Astrocyte (in vitro differentiated cells and primary cell): ENCODE results near the gene ART5. TPM values are rescaled to one million over a fixed set of nuclear protein-coding genes. Genes with fewer than 3 reads are reported as not detected.

Experiments used
- DNase-seq: peaks from one replicate; pipeline ENCODE4 v3.0.0-alpha.2; 2010; ENCODE audit warnings: low read depth
- FAIRE-seq: peaks from 2 replicates; lab custom pipeline; 2011; peaks lifted over from hg19 to GRCh38; lab: Jason Lieb, UNC
- H2AFZ ChIP-seq: 2 replicates; pipeline ENCODE4 v1.6.0; 2012; ENCODE audit warnings: low read depth, low read length, inconsistent platforms
- H3K27ac ChIP-seq: 2 replicates; pipeline ENCODE4 v1.5.1; 2011; ENCODE audit warnings: low read depth, low read length, inconsistent platforms
- H3K27me3 ChIP-seq: 2 replicates; pipeline ENCODE4 v1.6.0; 2011; ENCODE audit warnings: low read length, inconsistent platforms; ENCODE audit not compliant: insufficient read depth
- H3K36me3 ChIP-seq: 2 replicates; pipeline ENCODE4 v1.5.1; 2011; ENCODE audit warnings: low read length, inconsistent platforms; ENCODE audit not compliant: insufficient read depth
- H3K4me1 ChIP-seq: 2 replicates; pipeline ENCODE4 v1.5.1; 2011; ENCODE audit warnings: low read length, inconsistent platforms; ENCODE audit not compliant: insufficient read depth
- H3K4me2 ChIP-seq: 2 replicates; pipeline ENCODE4 v1.6.0; 2012; ENCODE audit warnings: low read length, inconsistent platforms
- H3K4me3 ChIP-seq: 2 replicates; pipeline ENCODE4 v1.5.1; 2011; ENCODE audit warnings: low read depth, mild to moderate bottlenecking, low read length, inconsistent platforms; ENCODE audit not compliant: insufficient read depth
- H3K79me2 ChIP-seq: 2 replicates; pipeline ENCODE4 v1.6.0; 2012; ENCODE audit warnings: mild to moderate bottlenecking, low read length, inconsistent platforms; ENCODE audit not compliant: insufficient read depth
- H3K9ac ChIP-seq: 2 replicates; pipeline ENCODE4 v1.6.0; 2012; ENCODE audit warnings: mild to moderate bottlenecking, low read length, inconsistent platforms
- H3K9me3 ChIP-seq: 2 replicates; pipeline ENCODE4 v1.5.1; 2012; ENCODE audit warnings: low read depth, mild to moderate bottlenecking, low read length, inconsistent platforms; ENCODE audit not compliant: insufficient read depth
- H4K20me1 ChIP-seq: 2 replicates; pipeline ENCODE4 v1.6.0; 2012; ENCODE audit warnings: low read length, inconsistent platforms; ENCODE audit not compliant: insufficient read depth
- H3K27ac Mint-ChIP-seq: one replicate; pipeline ENCODE4 v1.8.0; 2021; ENCODE audit warnings: mild to moderate bottlenecking, mixed read lengths; ENCODE audit not compliant: unreplicated experiment
- H3K27me3 Mint-ChIP-seq: one replicate; pipeline ENCODE4 v1.8.0; 2021; ENCODE audit warnings: low read depth, mixed read lengths; ENCODE audit not compliant: unreplicated experiment
- H3K36me3 Mint-ChIP-seq: one replicate; pipeline ENCODE4 v1.8.0; 2021; ENCODE audit warnings: low read depth, mixed read lengths; ENCODE audit not compliant: unreplicated experiment
- H3K4me1 Mint-ChIP-seq: one replicate; pipeline ENCODE4 v1.8.0; 2021; ENCODE audit warnings: low read depth, mixed read lengths; ENCODE audit not compliant: unreplicated experiment
- H3K4me3 Mint-ChIP-seq: one replicate; pipeline ENCODE4 v1.8.0; 2021; ENCODE audit warnings: mild to moderate bottlenecking, moderate library complexity, mixed read lengths; ENCODE audit not compliant: unreplicated experiment
- H3K9me3 Mint-ChIP-seq: one replicate; pipeline ENCODE4 v1.8.0; 2021; ENCODE audit warnings: mild to moderate bottlenecking, mixed read lengths; ENCODE audit not compliant: unreplicated experiment
- EZH2 ChIP-seq: IDR thresholded peaks from 2 replicates; pipeline ENCODE4 v1.6.1; 2012; ENCODE audit warnings: mild to moderate bottlenecking, low read length, inconsistent platforms; ENCODE audit not compliant: insufficient read depth
- total RNA-seq: library from RNA; stranded (reverse); gene quantifications from 2 replicates; pipeline ENCODE4 v1.2.1, GENCODE V29; 2021
- TF ChIP-seq, protein P1 (sequence below): IDR thresholded peaks from 2 replicates; pipeline ENCODE4 v1.5.1; 2011; ENCODE audit warnings: low read depth, mild to moderate bottlenecking, inconsistent platforms, low read length, moderate library complexity; ENCODE audit not compliant: insufficient read depth

The ART5 gene
- total RNA-seq, 1 donor from 2014 or later: 4.1 TPM

DNA sequence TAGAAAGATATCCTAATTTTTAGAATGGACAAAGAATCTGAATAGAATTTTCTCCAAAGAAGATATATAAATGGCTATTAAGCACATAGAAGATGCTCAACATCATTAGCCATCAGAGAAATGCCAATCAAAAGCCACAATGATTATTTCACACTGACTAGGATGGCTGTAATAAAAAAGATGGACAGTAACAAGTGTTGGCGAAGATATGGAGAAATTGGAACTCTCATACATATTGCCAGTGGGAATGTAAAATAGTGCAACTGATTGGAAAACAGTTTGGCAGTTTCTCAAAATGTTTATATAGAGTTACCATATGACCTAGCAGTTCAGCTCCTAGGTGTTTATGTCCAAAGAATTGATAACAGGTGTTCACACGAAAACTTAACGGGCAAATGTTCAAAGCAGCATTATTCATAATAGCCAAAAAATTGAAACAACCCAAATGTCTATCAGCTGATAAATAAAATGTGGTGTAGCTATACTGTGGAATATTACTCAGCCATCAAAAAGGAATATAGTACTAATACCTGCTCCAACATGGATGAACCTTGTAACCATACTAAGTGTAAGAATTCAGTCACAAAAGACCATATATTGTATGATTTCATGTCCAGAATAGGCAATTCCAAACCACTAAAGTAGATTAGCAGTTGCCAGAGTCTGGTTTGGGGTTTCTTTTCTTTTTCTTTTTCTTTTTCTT is 29.7 kb downstream of the ART5 start:
- Mint-ChIP-seq H3K4me3 (no peak overlapping the region), H3K27me3 (peaks cover 9% of the 10 kb centered on the region), H3K4me1 (peaks cover 8% of the 10 kb centered on the region), H3K9me3 (no peaks in the 10 kb centered on the region), H3K36me3 (no peaks in the 10 kb centered on the region), H3K27ac (no peak overlapping the region)
- Histone ChIP-seq H3K9me3 (no peaks in the 10 kb centered on the region), H4K20me1 (no peaks in the 10 kb centered on the region), H3K9ac (no peak overlapping the region), H3K79me2 (no peaks in the 10 kb centered on the region), H3K4me2 (no peak overlapping the region), H3K27me3 (no peaks in the 10 kb centered on the region), H2AFZ (no peak overlapping the region), H3K36me3 (no peaks in the 10 kb centered on the region), H3K4me1 (no peaks in the 10 kb centered on the region), H3K27ac (no peak overlapping the region), H3K4me3 (no peak overlapping the region)
- TF ChIP-seq EZH2: no peak
- DNase-seq (no peak), FAIRE-seq (no peak)

DNA sequence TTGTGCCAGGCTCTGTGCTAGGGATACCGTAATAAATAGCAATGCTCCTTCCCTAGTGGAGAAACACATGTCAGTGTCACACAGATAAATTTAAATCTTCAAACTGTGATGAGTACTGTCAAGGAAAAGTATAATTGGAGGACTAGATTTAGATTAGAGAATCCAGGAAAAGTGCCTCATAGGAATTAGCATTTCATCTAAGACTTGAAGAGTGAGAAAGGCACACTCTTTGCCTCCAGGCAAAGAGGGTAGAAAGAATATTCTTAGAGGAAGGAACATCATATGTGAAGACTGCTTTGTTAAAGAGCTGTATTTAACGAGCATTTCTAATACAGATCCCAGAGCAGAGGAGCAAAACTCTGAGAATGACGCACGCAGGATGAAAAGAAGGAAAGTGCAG is 30.9 kb downstream of the ART5 start:
- H3K27ac Mint-ChIP-seq: no peak overlapping the region
- TF ChIP-seq, protein P1, sequence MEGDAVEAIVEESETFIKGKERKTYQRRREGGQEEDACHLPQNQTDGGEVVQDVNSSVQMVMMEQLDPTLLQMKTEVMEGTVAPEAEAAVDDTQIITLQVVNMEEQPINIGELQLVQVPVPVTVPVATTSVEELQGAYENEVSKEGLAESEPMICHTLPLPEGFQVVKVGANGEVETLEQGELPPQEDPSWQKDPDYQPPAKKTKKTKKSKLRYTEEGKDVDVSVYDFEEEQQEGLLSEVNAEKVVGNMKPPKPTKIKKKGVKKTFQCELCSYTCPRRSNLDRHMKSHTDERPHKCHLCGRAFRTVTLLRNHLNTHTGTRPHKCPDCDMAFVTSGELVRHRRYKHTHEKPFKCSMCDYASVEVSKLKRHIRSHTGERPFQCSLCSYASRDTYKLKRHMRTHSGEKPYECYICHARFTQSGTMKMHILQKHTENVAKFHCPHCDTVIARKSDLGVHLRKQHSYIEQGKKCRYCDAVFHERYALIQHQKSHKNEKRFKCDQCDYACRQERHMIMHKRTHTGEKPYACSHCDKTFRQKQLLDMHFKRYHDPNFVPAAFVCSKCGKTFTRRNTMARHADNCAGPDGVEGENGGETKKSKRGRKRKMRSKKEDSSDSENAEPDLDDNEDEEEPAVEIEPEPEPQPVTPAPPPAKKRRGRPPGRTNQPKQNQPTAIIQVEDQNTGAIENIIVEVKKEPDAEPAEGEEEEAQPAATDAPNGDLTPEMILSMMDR: no peak
- no peak for TF ChIP-seq EZH2
- Histone ChIP-seq H3K79me2 (no peaks in the 10 kb centered on the region), H3K9ac (no peak overlapping the region), H3K4me1 (no peaks in the 10 kb centered on the region), H3K4me3 (no peak overlapping the region), H3K27me3 (no peaks in the 10 kb centered on the region), H3K27ac (no peak overlapping the region), H4K20me1 (no peaks in the 10 kb centered on the region), H3K36me3 (no peaks in the 10 kb centered on the region), H3K4me2 (no peak overlapping the region), H3K9me3 (no peaks in the 10 kb centered on the region), H2AFZ (no peak overlapping the region)
- H3K9me3 Mint-ChIP-seq: no peaks in the 10 kb centered on the region
- H3K36me3 Mint-ChIP-seq: no peaks in the 10 kb centered on the region
- FAIRE-seq (no peak), DNase-seq (no peak)
- peaks cover under 1% of the 10 kb centered on the region for H3K4me1 Mint-ChIP-seq
- H3K4me3 Mint-ChIP-seq: no peak overlapping the region
- H3K27me3 Mint-ChIP-seq: peaks cover 9% of the 10 kb centered on the region

DNA sequence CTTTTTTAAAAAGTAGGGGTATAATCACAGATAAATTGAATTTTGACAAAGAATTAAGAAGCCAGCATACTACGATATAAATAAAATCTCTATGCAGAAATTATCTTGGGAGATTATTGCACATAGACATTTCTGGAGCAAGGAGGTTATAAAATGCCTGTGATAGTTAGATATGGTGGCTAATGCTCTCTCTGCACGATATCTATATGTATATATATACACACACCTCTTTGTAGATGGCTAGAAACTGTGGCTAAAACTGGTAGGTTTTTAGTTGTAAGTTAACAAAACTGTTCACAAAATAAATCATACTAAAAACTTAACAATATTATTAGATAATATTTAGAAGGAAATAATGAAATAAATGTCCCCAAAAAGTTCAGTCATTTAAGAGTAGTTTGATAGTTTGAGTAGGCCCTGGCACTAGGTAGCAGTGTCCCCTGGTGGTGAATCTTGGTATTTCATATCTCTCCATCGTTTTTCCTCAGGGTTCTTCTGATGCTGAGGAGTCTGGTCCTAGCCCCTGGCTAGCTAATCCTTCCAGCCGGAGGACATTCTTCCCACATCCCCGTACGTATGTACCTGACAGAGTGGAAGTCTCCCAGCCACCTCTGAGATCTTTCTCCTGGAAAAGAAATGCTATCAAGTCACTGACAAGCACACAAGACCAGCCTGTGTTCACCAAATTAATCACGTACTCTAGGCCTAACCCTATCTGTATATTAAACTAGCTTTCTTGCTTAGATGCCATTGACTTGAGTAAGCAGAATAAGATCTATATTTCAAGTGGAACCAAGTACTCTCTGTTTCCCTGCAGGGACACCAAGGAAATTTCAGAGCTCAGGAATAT is 32.2 kb downstream of the ART5 start:
- Histone ChIP-seq H3K4me2 (no peak overlapping the region), H3K79me2 (no peaks in the 10 kb centered on the region), H3K9ac (no peak overlapping the region), H3K9me3 (no peaks in the 10 kb centered on the region), H3K27me3 (no peaks in the 10 kb centered on the region), H3K27ac (no peak overlapping the region), H4K20me1 (no peaks in the 10 kb centered on the region), H3K4me3 (no peak overlapping the region), H2AFZ (no peak overlapping the region), H3K36me3 (no peaks in the 10 kb centered on the region), H3K4me1 (no peaks in the 10 kb centered on the region)
- Mint-ChIP-seq H3K27me3 (peaks cover 10% of the 10 kb centered on the region), H3K4me3 (no peak overlapping the region), H3K36me3 (no peaks in the 10 kb centered on the region), H3K27ac (no peak overlapping the region), H3K4me1 (no peaks in the 10 kb centered on the region), H3K9me3 (no peaks in the 10 kb centered on the region)
- FAIRE-seq (no peak), DNase-seq (no peak)
- TF ChIP-seq, protein P1: peak; percentile 87
- TF ChIP-seq EZH2: no peak
